Measurements from ENCODE around the gene JAZF1. TPM values are rescaled to one million over a fixed set of nuclear protein-coding genes. Genes with fewer than 3 reads are reported as not detected.

JAZF1 gene
- total and polyA plus RNA-seq, 10 of the 15 experiments (the other 5 are each of a cell fraction or from before 2014, with no cell fraction given) = 0.04 to 0.82 (median 0.15) TPM; not detected in 3

GRCh38 chr7:27914409-27914808 is 266.2 kb downstream of the JAZF1 start:
- TF ChIP-seq ASH2L (IDR thresholded peaks at IDR 0.05; ENCODE audit: borderline replicate concordance, low read depth) (no peak), GATAD2B (conservative IDR thresholded peaks at IDR 0.05; ENCODE audit: low read depth) (no peak), TAF1 (IDR thresholded peaks at IDR 0.05; ENCODE audit: borderline replicate concordance, low read depth, low read length) (no peak), SMAD5 (IDR thresholded peaks at IDR 0.05; ENCODE audit: low read depth) (no peak), NR2C1 (IDR thresholded peaks at IDR 0.05) (no peak), SPI1 (IDR thresholded peaks at IDR 0.05; ENCODE audit: borderline replicate concordance, insufficient read depth, low read depth, low read length) (no peak), FOXM1 (IDR thresholded peaks at IDR 0.05; ENCODE audit: low read depth, low read length) (no peak), TCF3 (IDR thresholded peaks at IDR 0.05; ENCODE audit: borderline replicate concordance, insufficient read depth, low read depth, low read length) (no peak), GABPA (IDR thresholded peaks at IDR 0.05; ENCODE audit: low read depth) (no peak)
- intact Hi-C loops (cut with micrococcal nuclease; ENCODE audit: unreplicated experiment) = no loop called here
- Histone ChIP-seq H3K36me3 (ENCODE audit: control insufficient read depth in 2 of 2, insufficient read depth in 2 of 2, low read length in 1 of 2) (no peaks in the 10 kb centered on the region), H3K4me2 (ENCODE audit: control insufficient read depth, insufficient read depth) (no peak overlapping the region), H3K9me3 (replicated peaks; ENCODE audit: control insufficient read depth, insufficient read depth, low read length) (no peaks in the 10 kb centered on the region), H3K27ac (ENCODE audit: control insufficient read depth, insufficient read depth) (no peak overlapping the region), H2AFZ (ENCODE audit: control insufficient read depth, low read depth, low read length) (no peak overlapping the region), H3K9ac (ENCODE audit: control insufficient read depth, insufficient read depth, low read length) (no peak overlapping the region), H3K4me1 (ENCODE audit: control insufficient read depth, insufficient read depth, low read length) (no peaks in the 10 kb centered on the region), H3K79me2 (ENCODE audit: control insufficient read depth, insufficient read depth, low read length) (no peaks in the 10 kb centered on the region), H4K20me1 (ENCODE audit: control insufficient read depth, insufficient read depth) (no peaks in the 10 kb centered on the region), H3K27me3 (replicated peaks in 1 of 2; ENCODE audit: control insufficient read depth in 2 of 2, insufficient read depth in 2 of 2, low read length in 1 of 2) (no peaks in the 10 kb centered on the region; a peak in 1 of 4 replicates), H3K4me3 (no peak overlapping the region)
- ChIA-PET POLR2A (no interaction called here), RAD21 (ENCODE audit: unreplicated experiment) (no interaction called here), CTCF (no interaction called here), SMC1A (ENCODE audit: uncharacterized antibody, unreplicated experiment) (no interaction called here)
- FAIRE-seq = no peak
- no peak for DNase-seq (ENCODE audit: low read depth, low spot score)
- WGBS (ENCODE audit: insufficient coverage, insufficient replicate concordance, low lambda C conversion rate, missing lambda C conversion rate) = 59% methylated on average over 3 of the region's 3 CpGs
- ATAC-seq = no peak
- in situ Hi-C loops (cut with MboI) = no loop called here
- BruUV-seq (replicated peaks) = no TSS peak

GRCh38 chr7:27912751-27913150 is 267.8 kb downstream of the JAZF1 start:
- Histone ChIP-seq H3K36me3 (ENCODE audit: control insufficient read depth in 2 of 2, insufficient read depth in 2 of 2, low read length in 1 of 2) (no peaks in the 10 kb centered on the region), H3K4me3 (no peak overlapping the region), H2AFZ (ENCODE audit: control insufficient read depth, low read depth, low read length) (no peak overlapping the region), H3K9ac (ENCODE audit: control insufficient read depth, insufficient read depth, low read length) (no peak overlapping the region), H3K27ac (ENCODE audit: control insufficient read depth, insufficient read depth) (no peak overlapping the region), H3K79me2 (ENCODE audit: control insufficient read depth, insufficient read depth, low read length) (no peaks in the 10 kb centered on the region), H4K20me1 (ENCODE audit: control insufficient read depth, insufficient read depth) (no peaks in the 10 kb centered on the region), H3K9me3 (replicated peaks; ENCODE audit: control insufficient read depth, insufficient read depth, low read length) (no peaks in the 10 kb centered on the region), H3K4me2 (ENCODE audit: control insufficient read depth, insufficient read depth) (no peak overlapping the region), H3K4me1 (ENCODE audit: control insufficient read depth, insufficient read depth, low read length) (no peaks in the 10 kb centered on the region), H3K27me3 (replicated peaks in 1 of 2; ENCODE audit: control insufficient read depth in 2 of 2, insufficient read depth in 2 of 2, low read length in 1 of 2) (no peaks in the 10 kb centered on the region; a peak in 1 of 4 replicates)
- TF ChIP-seq JUNB (IDR thresholded peaks at IDR 0.05) (no peak), ESRRA (IDR thresholded peaks at IDR 0.05; ENCODE audit: low read length) (no peak)
- ChIA-PET RAD21 (ENCODE audit: unreplicated experiment) (no interaction called here), CTCF (interaction anchor here (1.1 kb wide), 1 partner anchor 20 kb away, joined by 4 read pairs; no protein-coding TSS in a partner anchor), POLR2A (no interaction called here), SMC1A (ENCODE audit: uncharacterized antibody, unreplicated experiment) (no interaction called here)
- ATAC-seq (no peak), FAIRE-seq (no peak), DNase-seq (ENCODE audit: low read depth, low spot score) (no peak)
- intact Hi-C loops (cut with micrococcal nuclease; ENCODE audit: unreplicated experiment) = no loop called here
- in situ Hi-C loops (cut with MboI) = no loop called here
- no TSS peak for BruUV-seq (replicated peaks)
- WGBS (ENCODE audit: insufficient coverage, insufficient replicate concordance, low lambda C conversion rate, missing lambda C conversion rate) = 72% methylated on average over 7 of the region's 7 CpGs
